Mucosa of rectum (tissue), 2 donors: ENCODE results near the gene ALDH1L2.
"Not testable (repeated sequence)": the region's sequence is repeated elsewhere in the genome, so short reads cannot be mapped to it uniquely, and the experiment has no call there.

ENCODE experiments used
- H3K27ac ChIP-seq, 2 donors: one replicate each; pipeline ENCODE4 v1.7.0; 2013; ENCODE audit warnings: inconsistent platforms in 2 of 2, low read depth in 2 of 2, low read length in 2 of 2
- H3K27me3 ChIP-seq, 2 donors: one replicate each; pipeline ENCODE4 v1.7.0; 2013; ENCODE audit warnings: low read length in 2 of 2; ENCODE audit not compliant: control insufficient read depth in 2 of 2, insufficient read depth in 2 of 2
- H3K36me3 ChIP-seq, 2 donors: one replicate each; pipeline ENCODE4 v1.7.0; 2013; ENCODE audit warnings: low read length in 2 of 2; ENCODE audit not compliant: control insufficient read depth in 2 of 2, insufficient read depth in 2 of 2
- H3K4me1 ChIP-seq, 2 donors: one replicate each; pipeline ENCODE4 v1.7.0; 2013; ENCODE audit warnings: low read length in 2 of 2, mild to moderate bottlenecking in 1 of 2; ENCODE audit not compliant: control insufficient read depth in 2 of 2, insufficient read depth in 2 of 2
- H3K4me3 ChIP-seq, 2 donors: one replicate each; pipeline ENCODE4 v1.7.0; 2013; ENCODE audit warnings: low read length in 2 of 2
- H3K9ac ChIP-seq, 2 donors: one replicate each; pipeline ENCODE4 v1.7.0; 2013; ENCODE audit warnings: low read length in 2 of 2, low read depth in 1 of 2, mild to moderate bottlenecking in 1 of 2
- H3K9me3 ChIP-seq, 2 donors: one replicate each; pipeline ENCODE4 v1.7.0; 2013; ENCODE audit warnings: low read length in 2 of 2; ENCODE audit not compliant: control insufficient read depth in 2 of 2
- donor health status: healthy.
- donor health status: Normal muscosa, but diverticular disease.

Gene ALDH1L2

DNA sequence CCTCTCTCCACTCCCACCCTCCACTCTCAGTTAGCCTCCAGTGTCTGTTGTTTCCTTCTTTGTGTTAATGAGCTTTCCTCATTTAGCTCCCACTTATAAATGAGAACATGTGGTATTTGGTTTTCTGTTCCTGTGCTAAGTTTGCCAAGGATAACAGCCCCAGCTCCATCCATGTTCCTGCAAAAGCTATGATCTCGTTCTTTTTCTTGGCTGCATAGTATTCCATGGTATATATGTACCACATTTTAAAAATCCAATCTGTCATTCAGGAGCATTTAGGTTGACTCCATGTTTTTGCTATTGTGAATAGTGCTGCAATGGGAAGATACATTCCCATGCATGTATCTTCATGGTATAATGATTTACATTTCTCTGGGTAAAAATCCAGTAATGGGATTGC, 20.5 kb upstream of the ALDH1L2 start:
- H3K9me3 ChIP-seq: no peaks in the 10 kb centered on the region
- peaks cover 3 to 4% of the 10 kb centered on the region in 2 donors for H3K27me3 ChIP-seq
- H3K9ac ChIP-seq: no peak overlapping the region
- no peak overlapping the region for H3K4me3 ChIP-seq
- H3K4me1 ChIP-seq: peaks cover 6 to 14% of the 10 kb centered on the region in 2 donors
- no peaks in the 10 kb centered on the region for H3K36me3 ChIP-seq
- H3K27ac ChIP-seq: no peak overlapping the region

GRCh38 chr12:105102673-105103072, 18.4 kb upstream of the ALDH1L2 start:
- H3K36me3 ChIP-seq: no peaks in the 10 kb centered on the region
- no peaks in the 10 kb centered on the region for H3K9me3 ChIP-seq
- peaks cover 3 to 4% of the 10 kb centered on the region in 2 donors for H3K27me3 ChIP-seq
- H3K4me1 ChIP-seq: peaks cover 0 to 2% of the 10 kb centered on the region in 2 donors
- H3K9ac ChIP-seq: no peak overlapping the region
- H3K27ac ChIP-seq: no peak overlapping the region
- H3K4me3 ChIP-seq: no peak overlapping the region

- Histone ChIP-seq H3K27me3 (peaks cover 0 to 4% of the 10 kb centered on the region in 2 donors), H3K9ac (no peak overlapping the region), H3K4me3 (no peak overlapping the region), H3K27ac (no peak overlapping the region), H3K36me3 (no peaks in the 10 kb centered on the region), H3K4me1 (no peaks in the 10 kb centered on the region), H3K9me3 (no peaks in the 10 kb centered on the region)
These were observed 16.7 kb upstream of the ALDH1L2 start for GRCh38 chr12:105100998-105101397.

GRCh38 chr12:105100207-105100985, 16.1 kb upstream of the ALDH1L2 start:
- Histone ChIP-seq H3K9me3 (no peaks in the 10 kb centered on the region), H3K9ac (no peak overlapping the region), H3K36me3 (no peaks in the 10 kb centered on the region), H3K4me3 (no peak overlapping the region), H3K27ac (no peak overlapping the region), H3K27me3 (peaks cover 0 to 3% of the 10 kb centered on the region in 2 donors), H3K4me1 (no peaks in the 10 kb centered on the region)

DNA sequence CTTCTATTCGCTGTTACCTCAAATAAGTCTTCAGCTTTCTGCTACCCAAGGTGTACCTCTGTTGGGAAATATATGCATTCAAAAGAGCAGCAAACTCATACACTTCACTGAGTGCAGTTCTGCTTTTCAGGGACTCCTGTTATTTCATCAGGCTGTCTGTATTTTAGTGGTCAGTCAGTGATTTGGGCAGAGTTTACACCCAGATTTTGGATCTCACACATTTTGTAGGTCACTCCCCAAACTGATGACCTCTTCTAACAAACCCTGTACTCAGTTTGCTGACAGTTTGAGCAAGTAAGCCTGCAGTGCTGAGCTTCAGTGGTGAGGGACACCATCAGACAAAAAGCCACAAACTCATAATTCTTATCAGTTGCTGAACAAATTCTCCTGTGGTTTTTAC, 15.1 kb upstream of the ALDH1L2 start:
- H3K27ac ChIP-seq: no peak overlapping the region
- H3K27me3 ChIP-seq: no peaks in the 10 kb centered on the region
- H3K9me3 ChIP-seq: peaks cover 0 to 3% of the 10 kb centered on the region in 2 donors
- no peaks in the 10 kb centered on the region for H3K36me3 ChIP-seq
- no peak overlapping the region for H3K4me3 ChIP-seq
- no peak overlapping the region for H3K9ac ChIP-seq
- no peaks in the 10 kb centered on the region for H3K4me1 ChIP-seq

GRCh38 chr12:105095338-105095737, 11.1 kb upstream of the ALDH1L2 start:
- not testable (repeated sequence) for H3K36me3 ChIP-seq, H3K4me1 ChIP-seq, H3K4me3 ChIP-seq

GRCh38 chr12:105092336-105092735, 8.1 kb upstream of the ALDH1L2 start:
- H3K9ac ChIP-seq: no peak overlapping the region

More at GRCh38 chr12:105095338-105095737, 11.1 kb upstream of the ALDH1L2 start:
- H3K9me3 ChIP-seq, H3K9ac ChIP-seq, H3K27me3 ChIP-seq, H3K27ac ChIP-seq: not testable (repeated sequence)

DNA sequence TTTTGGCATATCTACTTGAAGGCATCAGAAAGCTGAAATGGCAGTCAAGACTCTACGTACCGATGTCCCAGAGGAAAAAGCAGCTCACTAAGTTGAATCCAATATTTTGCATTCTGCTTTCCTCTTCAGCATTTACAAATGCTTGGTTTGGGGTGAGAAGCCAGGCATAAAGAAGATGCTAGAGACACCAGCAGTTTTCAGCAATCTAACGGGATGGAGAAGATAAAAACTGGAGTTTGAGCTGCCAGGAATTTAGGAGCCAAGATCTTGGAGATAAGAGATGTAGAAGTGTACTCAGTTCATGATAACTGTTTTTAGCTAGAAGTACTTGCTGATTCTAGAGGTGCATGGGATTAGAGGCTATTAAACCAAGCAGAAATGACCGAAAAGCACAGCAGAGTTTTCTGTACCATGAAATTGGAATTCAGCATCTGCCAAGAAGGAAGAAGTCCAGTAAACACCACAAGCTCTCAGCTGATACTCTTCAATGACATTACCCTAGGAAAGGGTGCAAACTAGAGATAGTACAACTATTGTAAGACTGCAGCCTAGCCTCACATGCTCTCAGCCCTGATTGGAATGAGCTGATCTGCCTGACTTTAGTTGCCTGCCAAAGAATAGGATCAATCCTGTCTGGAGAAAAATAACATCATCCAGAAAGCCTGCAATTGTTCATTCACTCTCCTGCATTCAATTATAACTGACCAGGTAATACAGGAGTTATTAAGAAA, 7.4 kb upstream of the ALDH1L2 start:
- Histone ChIP-seq H3K9ac (no peak overlapping the region), H3K4me3 (no peak overlapping the region)

More at GRCh38 chr12:105092336-105092735, 8.1 kb upstream of the ALDH1L2 start:
- no peaks in the 10 kb centered on the region for H3K27me3 ChIP-seq
- H3K9me3 ChIP-seq: peaks cover 0 to 3% of the 10 kb centered on the region in 2 donors
- no peak overlapping the region for H3K27ac ChIP-seq
- peak overlapping the region; percentile 40 to 44 for H3K4me3 ChIP-seq
- no peaks in the 10 kb centered on the region for H3K36me3 ChIP-seq
- no peaks in the 10 kb centered on the region for H3K4me1 ChIP-seq

GRCh38 chr12:105090361-105090760, 6.1 kb upstream of the ALDH1L2 start:
- H3K4me1 ChIP-seq: no peaks in the 10 kb centered on the region
- no peak overlapping the region for H3K4me3 ChIP-seq
- no peak overlapping the region for H3K27ac ChIP-seq
- H3K36me3 ChIP-seq: no peaks in the 10 kb centered on the region
- H3K9me3 ChIP-seq: peaks cover 0 to 3% of the 10 kb centered on the region in 2 donors
- H3K27me3 ChIP-seq: no peaks in the 10 kb centered on the region
- no peak overlapping the region for H3K9ac ChIP-seq

More for the DNA sequence above, 7.4 kb upstream of the ALDH1L2 start:
- H3K4me1 ChIP-seq: no peaks in the 10 kb centered on the region
- H3K9me3 ChIP-seq: peaks cover 0 to 3% of the 10 kb centered on the region in 2 donors
- H3K27ac ChIP-seq: no peak overlapping the region
- no peaks in the 10 kb centered on the region for H3K27me3 ChIP-seq
- H3K36me3 ChIP-seq: no peaks in the 10 kb centered on the region

- H3K27ac ChIP-seq: no peak overlapping the region
- H3K4me3 ChIP-seq: no peak overlapping the region
- no peaks in the 10 kb centered on the region for H3K36me3 ChIP-seq
- no peaks in the 10 kb centered on the region for H3K27me3 ChIP-seq
- no peak overlapping the region for H3K9ac ChIP-seq
- H3K9me3 ChIP-seq: peaks cover 0 to 2% of the 10 kb centered on the region in 2 donors
- H3K4me1 ChIP-seq: no peaks in the 10 kb centered on the region
These were observed 5.6 kb upstream of the ALDH1L2 start for GRCh38 chr12:105089817-105090216.
